Subcutaneous adipose tissue (tissue), 4 donors: ENCODE results near the gene STAM2. TPM values are rescaled to one million over a fixed set of nuclear protein-coding genes. Genes with fewer than 3 reads are reported as not detected.

ENCODE experiments used
- CTCF ChIP-seq: fragments of 450-650 bp; IDR thresholded peaks from one replicate; pipeline ENCODE4 v1.5.1; 2016; ENCODE audit warnings: low read depth, mild to moderate bottlenecking, control low read depth, antibody characterized with exemption, moderate library complexity
- total RNA-seq, 4 donors: library from RNA; depleted of rRNA; stranded (reverse); fragments of >200 nt; gene quantifications; one replicate each; pipeline ENCODE4 v1.1.0, GENCODE V29; 2016

Gene STAM2
- total RNA-seq, 4 donors from 2014 or later: 33.5 to 39.4 (median 36.9) TPM

GRCh38 chr2:152097290-152097800 is 78.2 kb downstream of the STAM2 start:
- no peak for TF ChIP-seq CTCF

GRCh38 chr2:152095146-152095545 is 80.4 kb downstream of the STAM2 start:
- TF ChIP-seq CTCF: no peak

GRCh38 chr2:152094014-152094413 is 81.5 kb downstream of the STAM2 start:
- TF ChIP-seq CTCF: no peak

GRCh38 chr2:152093464-152093863 is 82.1 kb downstream of the STAM2 start:
- no peak for TF ChIP-seq CTCF

GRCh38 chr2:152092095-152092494 is 83.5 kb downstream of the STAM2 start:
- TF ChIP-seq CTCF: no peak

- TF ChIP-seq CTCF: no peak
Measured at GRCh38 chr2:152089238-152089637, 86.3 kb downstream of the STAM2 start.

- TF ChIP-seq CTCF: no peak
Measured at GRCh38 chr2:152088006-152088405, 87.6 kb downstream of the STAM2 start.

- TF ChIP-seq CTCF: no peak
Measured at GRCh38 chr2:152086231-152086630, 89.3 kb downstream of the STAM2 start.
